HG02973 (cell line): Measurements from ENCODE around the gene ACOT11.

Experiments used
- ATAC-seq: cut with Tn5 transposase; IDR thresholded peaks from one replicate; pipeline ENCODE4 v1.9.1; 2021; ENCODE audit warnings: moderate library complexity; ENCODE audit not compliant: unreplicated experiment

Gene ACOT11

GRCh38 chr1:54584575-54584974 is 36.5 kb downstream of the ACOT11 start:
- no peak for ATAC-seq

GRCh38 chr1:54585181-54586066 is 37.4 kb downstream of the ACOT11 start:
- ATAC-seq, result no peak

- ATAC-seq, result no peak
These were observed 40.3 kb downstream of the ACOT11 start for GRCh38 chr1:54588377-54588776.

GRCh38 chr1:54591127-54591756 is 43.2 kb downstream of the ACOT11 start:
- ATAC-seq, result no peak

GRCh38 chr1:54593571-54594160 is 45.6 kb downstream of the ACOT11 start:
- ATAC-seq, result no peak

GRCh38 chr1:54594463-54594862 is 46.4 kb downstream of the ACOT11 start:
- no peak for ATAC-seq

GRCh38 chr1:54595956-54596498 is 48.0 kb downstream of the ACOT11 start:
- ATAC-seq, result no peak

- no peak for ATAC-seq
These were observed 48.7 kb downstream of the ACOT11 start for GRCh38 chr1:54596756-54597155.

- no peak for ATAC-seq
These were observed 49.5 kb downstream of the ACOT11 start for GRCh38 chr1:54597455-54598030.

GRCh38 chr1:54599211-54599823 is 51.3 kb downstream of the ACOT11 start:
- no peak for ATAC-seq

- ATAC-seq, result no peak
These were observed 53.1 kb downstream of the ACOT11 start for GRCh38 chr1:54600947-54601721.

GRCh38 chr1:54601730-54602129 is 53.7 kb downstream of the ACOT11 start:
- no peak for ATAC-seq

GRCh38 chr1:54602554-54602953 is 54.5 kb downstream of the ACOT11 start:
- ATAC-seq, result no peak

GRCh38 chr1:54603241-54603640 is 55.2 kb downstream of the ACOT11 start:
- no peak for ATAC-seq

GRCh38 chr1:54604051-54604450 is 56.0 kb downstream of the ACOT11 start:
- ATAC-seq, result no peak

GRCh38 chr1:54604572-54605370 is 56.7 kb downstream of the ACOT11 start:
- ATAC-seq, result no peak

GRCh38 chr1:54606096-54606989 is 58.3 kb downstream of the ACOT11 start:
- no peak for ATAC-seq

GRCh38 chr1:54606990-54607325 is 58.9 kb downstream of the ACOT11 start:
- no peak for ATAC-seq
